ENCODE data around the gene HNRNPU.

DNA sequence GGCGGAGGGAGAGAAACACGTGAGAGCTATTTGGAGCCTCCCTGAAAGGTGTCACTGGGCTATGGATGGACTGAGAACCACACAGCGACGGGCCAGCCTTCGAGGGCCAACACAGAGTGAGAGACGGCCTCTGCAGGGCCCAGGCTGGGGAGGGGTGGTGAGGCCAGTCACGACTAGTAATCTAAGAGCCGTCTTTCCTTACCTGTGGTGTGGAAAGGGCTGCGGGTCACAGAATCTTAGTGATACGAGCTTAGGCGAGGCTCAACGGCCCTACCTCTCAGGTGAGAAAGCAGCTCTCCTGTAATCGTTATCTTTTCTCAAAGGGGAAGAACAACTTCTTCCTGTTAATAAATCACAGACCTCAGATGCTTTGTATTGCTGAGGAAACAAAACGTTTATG lies 62.3 kb downstream of the HNRNPU start:
- TF ChIP-seq, protein P1, sequence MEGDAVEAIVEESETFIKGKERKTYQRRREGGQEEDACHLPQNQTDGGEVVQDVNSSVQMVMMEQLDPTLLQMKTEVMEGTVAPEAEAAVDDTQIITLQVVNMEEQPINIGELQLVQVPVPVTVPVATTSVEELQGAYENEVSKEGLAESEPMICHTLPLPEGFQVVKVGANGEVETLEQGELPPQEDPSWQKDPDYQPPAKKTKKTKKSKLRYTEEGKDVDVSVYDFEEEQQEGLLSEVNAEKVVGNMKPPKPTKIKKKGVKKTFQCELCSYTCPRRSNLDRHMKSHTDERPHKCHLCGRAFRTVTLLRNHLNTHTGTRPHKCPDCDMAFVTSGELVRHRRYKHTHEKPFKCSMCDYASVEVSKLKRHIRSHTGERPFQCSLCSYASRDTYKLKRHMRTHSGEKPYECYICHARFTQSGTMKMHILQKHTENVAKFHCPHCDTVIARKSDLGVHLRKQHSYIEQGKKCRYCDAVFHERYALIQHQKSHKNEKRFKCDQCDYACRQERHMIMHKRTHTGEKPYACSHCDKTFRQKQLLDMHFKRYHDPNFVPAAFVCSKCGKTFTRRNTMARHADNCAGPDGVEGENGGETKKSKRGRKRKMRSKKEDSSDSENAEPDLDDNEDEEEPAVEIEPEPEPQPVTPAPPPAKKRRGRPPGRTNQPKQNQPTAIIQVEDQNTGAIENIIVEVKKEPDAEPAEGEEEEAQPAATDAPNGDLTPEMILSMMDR (conservative IDR thresholded peaks at IDR 0.05; ENCODE audit: low read depth in 2 of 2): no peak
- no peak for TF ChIP-seq EZH2phosphoT487 (IDR thresholded peaks at IDR 0.05; ENCODE audit: unreplicated experiment)
- TF ChIP-seq POLR2AphosphoS5 (IDR thresholded peaks at IDR 0.05; ENCODE audit: low read depth): no peak
- TF ChIP-seq JUNB (IDR thresholded peaks at IDR 0.05; ENCODE audit: unreplicated experiment): no peak
- no peak for TF ChIP-seq EZH2 (IDR thresholded peaks at IDR 0.05; ENCODE audit: low read depth, unreplicated experiment)
- no peak for TF ChIP-seq ZNF114 (CRISPR knock-in tag; IDR thresholded peaks at IDR 0.05)
- no peak for TF ChIP-seq REST (IDR thresholded peaks at IDR 0.05; ENCODE audit: unreplicated experiment)
- no peak for TF ChIP-seq ETS1 (IDR thresholded peaks at IDR 0.05)
- no peak for TF ChIP-seq CREB1 (CRISPR knock-in tag; IDR thresholded peaks at IDR 0.05; ENCODE audit: low read depth)
- TF ChIP-seq STAT1 (IDR thresholded peaks at IDR 0.05; ENCODE audit: unreplicated experiment): no peak

Measured in GM23338 (cell line).